HepG2 (cell line): ENCODE data around the gene LYST. TPM values are rescaled to one million over a fixed set of nuclear protein-coding genes. Genes with fewer than 3 reads are reported as not detected.

Experiments
- ADNP ChIP-seq: sonication (generic); formaldehyde crosslinking; IDR thresholded peaks from 2 replicates; pipeline ENCODE4 v1.4.0; 2020; ENCODE audit warnings: missing genetic modification reagents
- CEBPG ChIP-seq: IDR thresholded peaks from 2 replicates; pipeline ENCODE4 v1.6.1; 2016
- ETV5 ChIP-seq: IDR thresholded peaks from 2 replicates; pipeline ENCODE4 v1.6.1; 2018; ENCODE audit warnings: missing biosample characterization, missing genetic modification reagents, inconsistent platforms, borderline replicate concordance
- FOXJ3 ChIP-seq: sonication (generic); formaldehyde crosslinking; IDR thresholded peaks from 2 replicates; pipeline ENCODE4 v1.4.0; 2020; ENCODE audit warnings: missing genetic modification reagents, mild to moderate bottlenecking, borderline replicate concordance
- FOXK2 ChIP-seq: fragments of 450-650 bp; IDR thresholded peaks from 2 replicates; pipeline ENCODE4 v1.6.1; 2016
- FOXP1 ChIP-seq, 2 experiments: fragments of 450-650 bp in 1 of 2; IDR thresholded peaks; 2 replicates each; pipeline ENCODE4 v1.6.1; 2017 to 2018; ENCODE audit warnings: antibody characterized with exemption in 1 of 2
- HIC2 ChIP-seq: sonication (generic); formaldehyde crosslinking; IDR thresholded peaks from 2 replicates; pipeline ENCODE4 v1.9.0; 2022; ENCODE audit warnings: low read depth, missing genetic modification reagents
- HMGXB4 ChIP-seq, 2 experiments: sonication (generic) in 1 of 2; formaldehyde crosslinking in 1 of 2; IDR thresholded peaks; 2 replicates each; pipeline versions ENCODE4 v1.4.0 to v1.6.1; 2018 to 2020; ENCODE audit warnings: missing genetic modification reagents in 2 of 2, borderline replicate concordance in 1 of 2, low read depth in 1 of 2, mild to moderate bottlenecking in 1 of 2, missing biosample characterization in 1 of 2
- HNF1A ChIP-seq, 2 experiments: sonication (generic) in 1 of 2; formaldehyde crosslinking in 1 of 2; IDR thresholded peaks; 2 replicates each; pipeline versions ENCODE4 v1.4.0 to v1.6.1; 2016 to 2020; ENCODE audit warnings: borderline replicate concordance in 1 of 2, low read depth in 1 of 2, mild to moderate bottlenecking in 1 of 2, missing genetic modification reagents in 1 of 2
- HNF4A ChIP-seq: sonication (generic); formaldehyde crosslinking; IDR thresholded peaks from 2 replicates; pipeline ENCODE4 v1.4.0; 2020; ENCODE audit warnings: missing genetic modification reagents
- KDM4B ChIP-seq: sonication (generic); formaldehyde crosslinking; IDR thresholded peaks from 2 replicates; pipeline ENCODE4 v1.4.0; 2020; ENCODE audit warnings: missing genetic modification reagents
- MEF2D ChIP-seq: sonication (generic); formaldehyde crosslinking; IDR thresholded peaks from 2 replicates; pipeline ENCODE4 v1.5.1; 2020; ENCODE audit warnings: mild to moderate bottlenecking, missing genetic modification reagents
- PPARG ChIP-seq: conservative IDR thresholded peaks from 2 replicates; pipeline ENCODE4 v1.6.1; 2016; ENCODE audit warnings: missing biosample characterization, missing genetic modification reagents
- RARA ChIP-seq: IDR thresholded peaks from 2 replicates; pipeline ENCODE4 v1.6.1; 2016; ENCODE audit warnings: missing genetic modification reagents, missing compliant biosample characterization
- SALL1 ChIP-seq: sonication (generic); formaldehyde crosslinking; IDR thresholded peaks from 2 replicates; pipeline ENCODE4 v1.8.0; 2022; ENCODE audit warnings: mild to moderate bottlenecking, missing genetic modification reagents
- ZNF362 ChIP-seq: sonication (generic); formaldehyde crosslinking; IDR thresholded peaks from 2 replicates; pipeline ENCODE4 v1.4.0; 2020; ENCODE audit warnings: missing genetic modification reagents, mild to moderate bottlenecking, borderline replicate concordance
- ZNF460 ChIP-seq: sonication (generic); formaldehyde crosslinking; IDR thresholded peaks from 2 replicates; pipeline ENCODE4 v1.5.1; 2020; ENCODE audit warnings: missing genetic modification reagents, mild to moderate bottlenecking, borderline replicate concordance
- ZNF644 ChIP-seq: IDR thresholded peaks from 2 replicates; pipeline ENCODE4 v1.6.1; 2016; ENCODE audit warnings: low read depth
- ZNF749 ChIP-seq: sonication (generic); formaldehyde crosslinking; IDR thresholded peaks from 2 replicates; pipeline ENCODE4 v1.8.0; 2022; ENCODE audit warnings: mild to moderate bottlenecking, missing genetic modification reagents, moderate library complexity, borderline replicate concordance
- polyA plus RNA-seq, 8 experiments: library from polyadenylated mRNA; depleted of rRNA in 3 of 8; stranded (reverse) in 7 of 8; unstranded in 1 of 8; fragments of >200 nt; fragmentation: Illumina TruSeq in 4 of 8; extraction: Trizol in 4 of 8; gene quantifications; 2 replicates each; pipeline versions ENCODE4 v1.2.1 to v1.2.3, GENCODE V29; 2011 to 2016; ENCODE audit warnings: low read depth in 4 of 8, missing spikeins in 1 of 8, mixed read lengths in 1 of 8; ENCODE audit not compliant: insufficient read depth in 1 of 8
- total RNA-seq, 5 experiments: library from RNA; depleted of rRNA; stranded (reverse); fragments of >200 nt; fragmentation: Illumina TruSeq; extraction: Trizol; gene quantifications; 2 replicates each; pipeline ENCODE4 v1.2.3, GENCODE V29; 2016; ENCODE audit warnings: low read depth in 1 of 5

LYST gene
- total and polyA plus RNA-seq, 2 of the 13 experiments (the other 11 are each of a cell fraction or from before 2014, with no cell fraction given): 0.91 to 2.5 TPM

GRCh38 chr1:235647537-235647936 is 219.2 kb downstream of the LYST start (continued):
- 0 out of 2 replicates have a peak, but pooled peaks have one; percentile 24 for TF ChIP-seq KDM4B
- TF ChIP-seq ADNP (CRISPR knock-in tag): peak; percentile 92
- TF ChIP-seq FOXP1 (IDR thresholded peaks at IDR 0.05): peak; percentile 61; the same call in 1 of the 2 replicates
- TF ChIP-seq FOXP1 (CRISPR knock-in tag; IDR thresholded peaks at IDR 0.05): peak; percentile 91
- peak; percentile 86 for TF ChIP-seq FOXK2
- peak; percentile 66; the same call in 1 of the 2 replicates for TF ChIP-seq MEF2D
- peak; percentile 88 for TF ChIP-seq SALL1 (CRISPR knock-in tag)
- TF ChIP-seq ZNF749 (CRISPR knock-in tag): 0 out of 2 replicates have a peak, but pooled peaks have one; percentile 19
- peak; percentile 79; the same call in 1 of the 2 replicates for TF ChIP-seq FOXJ3 (CRISPR knock-in tag)
- peak; percentile 37; the same call in 1 of the 2 replicates for TF ChIP-seq HIC2 (CRISPR knock-in tag)
- TF ChIP-seq RARA (CRISPR knock-in tag): peak; percentile 83
- TF ChIP-seq ZNF460 (CRISPR knock-in tag): peak; percentile 100
- TF ChIP-seq CEBPG (CRISPR knock-in tag): peak; percentile 54
- TF ChIP-seq ETV5 (CRISPR knock-in tag): peak; percentile 34; the same call in 1 of the 2 replicates
- TF ChIP-seq HNF4A (CRISPR knock-in tag): peak; percentile 98
- TF ChIP-seq HMGXB4 (CRISPR knock-in tag; IDR thresholded peaks at IDR 0.05; ENCODE audit: borderline replicate concordance in 1 of 2, low read depth in 1 of 2): peak; percentile 29 to 40; a peak in 2 of 4 replicates
- peak; percentile 75 for TF ChIP-seq ZNF644 (CRISPR knock-in tag)
- peak; percentile 69 for TF ChIP-seq PPARG (CRISPR knock-in tag)
- peak; percentile 35; the same call in 1 of the 2 replicates for TF ChIP-seq ZNF362
- 0 out of 2 replicates have a peak, but pooled peaks have one; percentile 13 for TF ChIP-seq HNF1A (IDR thresholded peaks at IDR 0.05; ENCODE audit: low read depth)
- TF ChIP-seq HNF1A (CRISPR knock-in tag; IDR thresholded peaks at IDR 0.05; ENCODE audit: borderline replicate concordance): peak; percentile 22; the same call in 1 of the 2 replicates
